ENCODE results near the gene INHBB.

- TF ChIP-seq CTCF (IDR thresholded peaks at IDR 0.05) (no peak), ZFX (IDR thresholded peaks at IDR 0.05; ENCODE audit: borderline replicate concordance) (no peak)
These were observed 22.0 kb upstream of the INHBB start for GRCh38 chr2:120323807-120324399.
